Neuronal stem cell (in vitro differentiated cells): ENCODE data around the gene TYMS.

Experiments
- DNase-seq: peaks from one replicate; pipeline ENCODE4 v3.0.0-alpha.2; 2013; ENCODE audit warnings: low spot score
- H2AFZ ChIP-seq: one replicate; pipeline ENCODE4 v1.6.1; 2013; ENCODE audit warnings: mild to moderate bottlenecking, low read length, inconsistent platforms
- H2AK5ac ChIP-seq: 2 replicates; pipeline ENCODE4 v1.6.1; 2013; ENCODE audit warnings: low read depth, mild to moderate bottlenecking, inconsistent platforms, low read length, moderate library complexity, mixed read lengths
- H2BK120ac ChIP-seq: 2 replicates; pipeline ENCODE4 v1.6.1; 2013; ENCODE audit warnings: low read depth, mild to moderate bottlenecking, inconsistent platforms, low read length, moderate library complexity, mixed read lengths
- H2BK12ac ChIP-seq: one replicate; pipeline ENCODE4 v1.6.1; 2013; ENCODE audit warnings: low read length, inconsistent platforms
- H2BK15ac ChIP-seq: 2 replicates; pipeline ENCODE4 v1.6.1; 2013; ENCODE audit warnings: mild to moderate bottlenecking, low read length, inconsistent platforms, mixed read lengths
- H2BK5ac ChIP-seq: one replicate; pipeline ENCODE4 v1.6.1; 2013; ENCODE audit warnings: inconsistent platforms, mild to moderate bottlenecking, low read length, moderate library complexity
- H3K14ac ChIP-seq: one replicate; pipeline ENCODE4 v1.6.1; 2013; ENCODE audit warnings: low read length, inconsistent platforms
- H3K18ac ChIP-seq: 2 replicates; pipeline ENCODE4 v1.6.1; 2013; ENCODE audit warnings: low read length, inconsistent platforms
- H3K23ac ChIP-seq: 2 replicates; pipeline ENCODE4 v1.6.1; 2013; ENCODE audit warnings: low read depth, mild to moderate bottlenecking, mixed read lengths, low read length, inconsistent platforms; ENCODE audit not compliant: poor library complexity
- H3K27ac ChIP-seq: replicated peaks from 3 replicates; pipeline ENCODE4 v1.5.1; 2013; ENCODE audit warnings: low read length, inconsistent platforms
- H3K27me3 ChIP-seq, 3 experiments: 2 replicates each; pipeline ENCODE4 v1.6.1; 2013; ENCODE audit warnings: low read length in 3 of 3, mild to moderate bottlenecking in 2 of 3, inconsistent platforms in 1 of 3, low read depth in 1 of 3, mixed read lengths in 1 of 3, moderate library complexity in 1 of 3; ENCODE audit not compliant: control insufficient read depth in 3 of 3, insufficient read depth in 3 of 3
- H3K36me3 ChIP-seq, 2 donors: replicated peaks in 1 of 2; 2 replicates each; pipeline ENCODE4 v1.6.1; 2013; ENCODE audit warnings: low read length in 2 of 2; ENCODE audit not compliant: control insufficient read depth in 2 of 2, insufficient read depth in 2 of 2
- H3K4ac ChIP-seq: 2 replicates; pipeline ENCODE4 v1.6.1; 2013; ENCODE audit warnings: inconsistent platforms, mild to moderate bottlenecking, low read length, moderate library complexity
- H3K4me1 ChIP-seq, 2 donors: 1 replicate in 1 of 2; 2 replicates in 1 of 2; pipeline ENCODE4 v1.6.1; 2013; ENCODE audit warnings: low read length in 2 of 2, low read depth in 1 of 2; ENCODE audit not compliant: control insufficient read depth in 2 of 2, insufficient read depth in 1 of 2
- H3K4me2 ChIP-seq: one replicate; pipeline ENCODE4 v1.6.1; 2013; ENCODE audit warnings: mild to moderate bottlenecking, low read length, inconsistent platforms; ENCODE audit not compliant: insufficient read depth, poor library complexity, severe bottlenecking
- H3K4me3 ChIP-seq, 2 donors: 2 replicates each; pipeline ENCODE4 v1.5.1; 2013; ENCODE audit warnings: low read length in 2 of 2, mild to moderate bottlenecking in 2 of 2, inconsistent platforms in 1 of 2, moderate library complexity in 1 of 2
- H3K79me1 ChIP-seq: one replicate; pipeline ENCODE4 v1.6.1; 2013; ENCODE audit warnings: low read depth, mild to moderate bottlenecking, inconsistent platforms, low read length, moderate library complexity
- H3K9ac ChIP-seq: one replicate; pipeline ENCODE4 v1.6.1; 2013; ENCODE audit warnings: mild to moderate bottlenecking, low read depth, low read length, inconsistent platforms; ENCODE audit not compliant: poor library complexity
- H3K9me3 ChIP-seq, 2 donors: replicated peaks in 1 of 2; 2 replicates each; pipeline versions ENCODE3 to v1.6.1; 2013; ENCODE audit warnings: low read length in 2 of 2, mild to moderate bottlenecking in 2 of 2, inconsistent platforms in 1 of 2, low read depth in 1 of 2, mixed read lengths in 1 of 2, moderate library complexity in 1 of 2; ENCODE audit not compliant: control insufficient read depth in 2 of 2, insufficient read depth in 1 of 2
- H4K8ac ChIP-seq: one replicate; pipeline ENCODE4 v1.6.1; 2013; ENCODE audit warnings: low read depth, mild to moderate bottlenecking, inconsistent platforms, low read length, moderate library complexity
- H4K91ac ChIP-seq: one replicate; pipeline ENCODE4 v1.6.1; 2013; ENCODE audit warnings: low read length, low read depth, mild to moderate bottlenecking, inconsistent platforms; ENCODE audit not compliant: poor library complexity
- WGBS, 2 donors: extraction: QIAGEN DNeasy Blood & Tissue Kit; methylation state at CpG; one replicate each; pipeline ENCODE4 v1.1.7; 2013; ENCODE audit warnings: missing lambda C conversion rate in 2 of 2, mixed read lengths in 1 of 2; ENCODE audit not compliant: insufficient read length in 2 of 2, insufficient replicate concordance in 1 of 2; ENCODE audit errors: extremely low coverage in 2 of 2; 5-methylcytosine and 5-hydroxymethylcytosine counted together

The TYMS gene

GRCh38 chr18:647304-647703 is 10.1 kb upstream of the TYMS start:
- Histone ChIP-seq H3K36me3 (no peaks in the 10 kb centered on the region), H3K27me3 (no peaks in the 10 kb centered on the region), H2BK120ac (no peak overlapping the region), H3K18ac (peak overlapping the region; percentile 53), H3K4me1 (peaks cover 0 to 3% of the 10 kb centered on the region in 2 donors), H3K23ac (peak overlapping the region; percentile 81), H3K27ac (no peak overlapping the region), H4K8ac (no peak overlapping the region), H3K4me3 (no peak overlapping the region), H3K9me3 (peaks cover 3 to 7% of the 10 kb centered on the region in 2 donors), H3K79me1 (peaks cover 3% of the 10 kb centered on the region), H3K9ac (no peak overlapping the region), H2AFZ (no peak overlapping the region), H2BK12ac (peak overlapping the region; percentile 31), H3K14ac (no peak overlapping the region), H2AK5ac (peak overlapping the region; percentile 68), H4K91ac (no peak overlapping the region), H2BK15ac (no peak overlapping the region), H2BK5ac (no peak overlapping the region), H3K4me2 (no peak overlapping the region), H3K4ac (no peak overlapping the region)
- no CpG with 5 or more reads among the region's 5 CpGs for WGBS, 2 donors
- DNase-seq = no peak

GRCh38 chr18:649341-649740 is 8.1 kb upstream of the TYMS start:
- Histone ChIP-seq H2BK12ac (no peak overlapping the region), H3K14ac (no peak overlapping the region), H3K27ac (no peak overlapping the region), H3K9me3 (peaks cover 3 to 7% of the 10 kb centered on the region in 2 donors), H4K8ac (no peak overlapping the region), H2AK5ac (no peak overlapping the region), H2AFZ (no peak overlapping the region), H2BK5ac (no peak overlapping the region), H3K79me1 (peaks cover 3% of the 10 kb centered on the region), H3K4me3 (no peak overlapping the region), H3K4me1 (no peaks in the 10 kb centered on the region), H3K4me2 (no peak overlapping the region), H3K18ac (no peak overlapping the region), H3K4ac (no peak overlapping the region), H2BK15ac (no peak overlapping the region), H3K36me3 (no peaks in the 10 kb centered on the region), H3K27me3 (no peaks in the 10 kb centered on the region), H3K23ac (no peak overlapping the region), H4K91ac (no peak overlapping the region), H2BK120ac (no peak overlapping the region), H3K9ac (no peak overlapping the region)
- DNase-seq = no peak
- no CpG with 5 or more reads among the region's 5 CpGs for WGBS, 2 donors

- Histone ChIP-seq H3K23ac (no peak overlapping the region), H3K4me1 (no peaks in the 10 kb centered on the region), H4K91ac (no peak overlapping the region), H2AK5ac (no peak overlapping the region), H3K14ac (no peak overlapping the region), H4K8ac (no peak overlapping the region), H3K9me3 (no peaks in the 10 kb centered on the region), H2BK120ac (no peak overlapping the region), H3K79me1 (peaks cover 3% of the 10 kb centered on the region), H2BK5ac (no peak overlapping the region), H3K4me2 (no peak overlapping the region), H3K4me3 (no peak overlapping the region), H3K27ac (no peak overlapping the region), H2AFZ (no peak overlapping the region), H3K9ac (no peak overlapping the region), H3K4ac (no peak overlapping the region), H3K18ac (no peak overlapping the region), H3K36me3 (no peaks in the 10 kb centered on the region), H3K27me3 (no peaks in the 10 kb centered on the region), H2BK12ac (no peak overlapping the region), H2BK15ac (no peak overlapping the region)
- no peak for DNase-seq
- WGBS, 2 donors = no CpG with 5 or more reads among the region's 6 CpGs
These were observed 7.0 kb upstream of the TYMS start for GRCh38 chr18:650428-650858.

GRCh38 chr18:652131-652530 is 5.3 kb upstream of the TYMS start:
- no peak overlapping the region for H3K9ac ChIP-seq
- no peak overlapping the region for H2BK120ac ChIP-seq
- no peak overlapping the region for H3K23ac ChIP-seq
- no peak overlapping the region for H2BK12ac ChIP-seq
- H4K8ac ChIP-seq = no peak overlapping the region
- H4K91ac ChIP-seq = no peak overlapping the region
- no peak overlapping the region for H3K4ac ChIP-seq
- H3K14ac ChIP-seq = no peak overlapping the region
- H2AK5ac ChIP-seq = no peak overlapping the region
- H3K4me3 ChIP-seq = no peak overlapping the region
- H3K36me3 ChIP-seq = no peaks in the 10 kb centered on the region
- H2BK15ac ChIP-seq = no peak overlapping the region
- no peaks in the 10 kb centered on the region for H3K9me3 ChIP-seq
- no peak overlapping the region for H2AFZ ChIP-seq
- H3K79me1 ChIP-seq = peaks cover 2% of the 10 kb centered on the region
- H3K27me3 ChIP-seq = no peaks in the 10 kb centered on the region
- no peak overlapping the region for H2BK5ac ChIP-seq
- no CpG with 5 or more reads among the region's 4 CpGs for WGBS, 2 donors
- H3K27ac ChIP-seq = no peak overlapping the region
- DNase-seq = no peak
- H3K18ac ChIP-seq = no peak overlapping the region
- H3K4me1 ChIP-seq = no peaks in the 10 kb centered on the region
- no peak overlapping the region for H3K4me2 ChIP-seq
